SK-N-MC (cell line): ENCODE data around the gene TTC6.

ENCODE experiments used
- EZH2 ChIP-seq: fragments of 200-600 bp; sonication (generic); IDR thresholded peaks from one replicate; pipeline ENCODE4 v1.6.1; 2017; ENCODE audit warnings: antibody characterized with exemption
- FOXP2 ChIP-seq: optimal IDR thresholded peaks from 2 replicates; pipeline ENCODE3; 2011; ENCODE audit warnings: mild to moderate bottlenecking, moderate library complexity; ENCODE audit not compliant: insufficient read depth; ENCODE audit errors: extremely low read length, control extremely low read depth

- TF ChIP-seq EZH2: no peak
- no peak for TF ChIP-seq FOXP2
Observed at GRCh38 chr14:37625597-37626595, 30.5 kb downstream of the TTC6 start.
